HG03460 (cell line): Measurements from ENCODE around the gene ACP4.
"Not testable (repeated sequence)": the region's sequence is repeated elsewhere in the genome, so short reads cannot be mapped to it uniquely, and the experiment has no call there.

ENCODE experiments used
- ATAC-seq: cut with Tn5 transposase; IDR thresholded peaks from one replicate; pipeline ENCODE4 v1.9.1; 2021; ENCODE audit not compliant: unreplicated experiment

ACP4 gene

DNA sequence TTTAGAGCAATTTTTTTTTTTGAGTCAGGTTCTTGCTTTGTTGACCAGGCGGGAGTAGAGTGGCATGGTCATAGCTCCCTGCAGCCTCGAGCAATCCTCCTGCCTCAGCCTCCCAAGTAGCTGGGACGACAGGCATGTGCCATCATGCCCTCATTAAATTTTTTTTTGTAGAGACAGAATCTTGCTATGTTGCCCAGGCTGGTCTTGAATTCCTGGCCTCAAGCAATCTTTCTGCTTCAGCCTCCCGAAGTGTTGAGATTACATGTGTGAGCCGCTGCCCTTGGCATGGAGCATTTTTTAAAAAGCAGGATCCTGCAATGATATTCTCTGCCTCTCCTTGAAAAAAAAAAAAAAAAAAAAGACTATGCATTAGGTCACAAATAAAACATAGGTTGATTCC, 14.1 kb upstream of the ACP4 start:
- ATAC-seq = no peak

- no peak for ATAC-seq
These were observed 13.0 kb upstream of the ACP4 start for GRCh38 chr19:50777261-50777660.

GRCh38 chr19:50777830-50778303, 12.3 kb upstream of the ACP4 start:
- no peak for ATAC-seq

DNA sequence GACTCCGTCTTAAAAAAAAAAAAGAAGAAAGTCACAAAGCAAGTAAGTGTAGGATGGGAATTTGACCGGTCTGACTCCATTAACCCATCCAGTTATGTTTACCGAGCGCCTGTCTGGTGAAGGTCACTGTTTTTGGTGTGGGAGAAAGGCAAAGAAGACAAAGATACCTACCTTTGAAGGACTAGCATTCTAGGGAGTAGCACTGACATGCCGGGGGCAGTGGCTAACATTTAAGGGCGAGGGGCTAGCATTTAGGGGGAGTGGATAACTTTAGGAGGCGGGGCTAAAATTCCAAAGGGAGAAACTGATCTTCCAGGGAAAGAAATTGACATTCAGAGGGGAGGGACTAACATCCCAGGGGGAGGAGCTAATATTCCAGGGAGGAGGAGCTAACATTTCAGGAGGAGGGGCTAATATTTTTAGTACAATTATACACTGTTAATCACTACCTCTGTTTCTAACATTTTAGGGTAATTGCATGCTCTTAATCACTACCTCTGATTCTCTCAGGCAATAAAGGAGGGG, 11.2 kb upstream of the ACP4 start:
- no peak for ATAC-seq

DNA sequence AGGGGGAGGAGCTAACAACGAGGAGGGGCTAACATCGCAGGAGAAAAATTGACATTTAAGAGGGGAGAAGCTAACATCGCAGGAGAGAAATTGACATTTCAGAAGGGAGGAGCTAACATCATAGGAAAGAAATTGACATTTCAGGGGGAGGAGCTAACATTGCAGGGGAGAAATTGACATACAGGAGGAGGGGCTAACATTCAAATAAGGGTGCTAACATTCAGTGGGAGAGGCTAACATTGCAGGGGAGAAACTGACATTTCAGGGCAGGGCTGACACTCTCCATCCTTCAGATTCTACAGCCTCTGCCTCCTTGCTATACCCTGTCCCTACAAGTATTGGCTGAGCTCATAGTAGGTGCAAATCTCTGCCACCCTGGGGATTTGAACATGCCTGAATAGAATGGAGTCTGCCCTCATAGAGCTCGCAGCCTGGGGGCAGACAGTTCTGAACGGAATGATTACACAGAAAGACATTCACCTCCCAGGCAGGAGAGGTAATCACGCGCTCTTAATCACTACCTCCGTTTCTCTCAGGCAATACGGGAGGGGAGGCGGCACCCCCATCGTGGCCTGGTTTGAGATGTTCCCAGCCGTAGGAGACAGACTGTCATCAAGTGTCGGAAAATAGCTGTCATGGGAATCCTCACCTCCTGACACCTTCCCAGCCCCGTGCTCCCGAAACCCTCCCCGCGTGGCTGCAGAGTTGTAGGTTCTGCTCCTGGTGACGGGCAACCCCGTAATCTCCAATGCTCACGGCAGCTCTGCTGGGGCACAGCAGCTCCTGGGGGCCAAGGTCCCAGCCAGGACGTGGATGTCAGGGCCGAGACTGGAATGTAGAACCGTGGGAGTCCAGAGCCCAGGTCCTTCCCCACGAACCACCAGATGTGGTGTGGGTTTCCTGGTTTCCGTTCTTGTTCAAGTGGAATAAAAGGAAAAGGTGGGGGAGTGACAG, 10.4 kb upstream of the ACP4 start:
- no peak for ATAC-seq

DNA sequence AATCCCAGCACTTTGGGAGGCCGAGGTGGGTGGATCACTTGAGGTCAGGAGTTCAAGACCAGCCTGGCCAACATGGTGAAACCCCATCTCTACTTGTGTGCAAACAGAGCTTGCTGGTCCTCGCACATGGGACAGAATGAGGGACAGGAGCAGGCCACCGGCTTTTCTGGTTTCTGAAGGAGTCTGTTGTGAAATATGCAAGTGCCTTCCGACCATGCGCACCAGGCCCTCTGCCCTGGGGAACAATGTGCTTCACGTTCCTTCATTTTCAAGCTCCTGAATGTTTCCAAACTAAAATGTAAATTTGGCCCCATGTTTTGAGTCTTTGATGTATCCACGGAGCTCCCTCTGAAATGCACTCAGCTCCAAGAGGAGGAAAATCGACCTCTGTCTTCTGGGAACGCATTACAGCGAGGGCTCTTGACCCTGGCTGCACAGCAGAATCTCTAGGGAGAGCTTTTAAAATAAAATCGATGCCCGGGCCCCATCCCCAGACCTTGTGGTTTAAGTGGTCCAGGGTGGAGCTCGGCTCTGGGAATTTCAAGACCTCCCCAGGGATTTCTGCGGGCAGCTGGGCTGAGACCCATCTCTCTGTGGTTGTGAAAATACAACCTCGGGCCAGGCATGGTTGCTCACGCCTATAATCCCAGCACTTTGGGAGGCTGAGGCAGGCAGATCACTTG, 9.3 kb upstream of the ACP4 start:
- no peak for ATAC-seq

- ATAC-seq = not testable (repeated sequence)
These were observed 6.4 kb upstream of the ACP4 start for GRCh38 chr19:50783848-50784152.

GRCh38 chr19:50784710-50785109, 5.5 kb upstream of the ACP4 start:
- ATAC-seq = no peak

- no peak for ATAC-seq
These were observed 4.9 kb upstream of the ACP4 start for GRCh38 chr19:50785329-50785728.

DNA sequence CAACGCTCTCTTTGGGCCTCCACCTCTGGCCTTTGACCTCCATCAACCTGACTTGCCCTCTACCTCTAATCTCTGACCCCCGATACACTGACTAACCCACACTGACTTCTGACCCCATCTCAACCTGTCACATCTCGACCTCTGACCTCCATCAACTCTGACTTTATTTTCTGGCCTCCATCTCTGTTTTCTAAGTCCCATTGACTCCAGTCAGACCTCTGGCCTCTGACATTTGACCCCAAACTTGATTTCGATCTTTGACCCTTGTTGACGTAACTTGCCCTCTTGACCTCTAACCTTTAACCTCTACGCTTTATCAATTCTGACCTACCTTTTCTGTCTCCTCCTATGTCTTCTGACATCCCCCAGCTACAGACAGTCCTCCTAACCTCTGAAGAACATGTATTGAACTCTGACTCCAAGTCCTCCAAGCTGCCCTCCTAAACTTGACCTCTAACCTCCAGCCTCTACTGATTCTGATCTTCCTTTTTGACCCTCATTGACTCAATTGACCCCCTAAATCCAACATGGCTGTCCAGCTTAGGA, 780 bp downstream of the ACP4 start:
- ATAC-seq = no peak

DNA sequence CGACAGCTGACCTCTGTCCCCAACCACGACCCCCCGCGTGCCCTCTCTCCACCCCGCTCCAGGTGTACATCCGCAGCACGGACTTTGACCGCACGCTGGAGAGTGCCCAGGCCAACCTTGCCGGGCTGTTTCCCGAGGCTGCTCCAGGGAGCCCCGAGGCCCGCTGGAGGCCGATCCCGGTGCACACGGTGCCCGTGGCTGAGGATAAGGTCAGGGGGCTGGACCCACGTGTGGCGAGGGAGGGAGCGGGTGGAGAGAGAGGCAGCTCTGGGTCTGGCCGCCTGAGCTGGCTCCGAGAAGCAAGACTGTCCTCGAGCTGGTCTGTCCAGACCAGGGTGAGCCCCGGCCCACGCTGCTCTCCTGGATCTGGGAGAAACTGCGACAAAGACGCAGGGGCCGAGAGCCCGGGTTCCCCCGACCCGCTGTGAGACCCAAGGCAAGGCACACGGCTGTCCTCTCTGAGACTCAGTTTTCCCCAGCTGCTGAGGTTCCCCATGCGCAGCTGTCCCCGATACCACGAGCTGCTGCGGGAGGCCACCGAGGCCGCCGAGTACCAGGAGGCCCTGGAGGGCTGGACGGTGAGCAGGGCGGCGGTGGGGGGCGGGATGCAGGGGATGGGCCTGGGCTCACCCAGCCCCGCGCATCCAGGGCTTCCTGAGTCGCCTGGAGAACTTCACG, 1.5 kb downstream of the ACP4 start:
- no peak for ATAC-seq

DNA sequence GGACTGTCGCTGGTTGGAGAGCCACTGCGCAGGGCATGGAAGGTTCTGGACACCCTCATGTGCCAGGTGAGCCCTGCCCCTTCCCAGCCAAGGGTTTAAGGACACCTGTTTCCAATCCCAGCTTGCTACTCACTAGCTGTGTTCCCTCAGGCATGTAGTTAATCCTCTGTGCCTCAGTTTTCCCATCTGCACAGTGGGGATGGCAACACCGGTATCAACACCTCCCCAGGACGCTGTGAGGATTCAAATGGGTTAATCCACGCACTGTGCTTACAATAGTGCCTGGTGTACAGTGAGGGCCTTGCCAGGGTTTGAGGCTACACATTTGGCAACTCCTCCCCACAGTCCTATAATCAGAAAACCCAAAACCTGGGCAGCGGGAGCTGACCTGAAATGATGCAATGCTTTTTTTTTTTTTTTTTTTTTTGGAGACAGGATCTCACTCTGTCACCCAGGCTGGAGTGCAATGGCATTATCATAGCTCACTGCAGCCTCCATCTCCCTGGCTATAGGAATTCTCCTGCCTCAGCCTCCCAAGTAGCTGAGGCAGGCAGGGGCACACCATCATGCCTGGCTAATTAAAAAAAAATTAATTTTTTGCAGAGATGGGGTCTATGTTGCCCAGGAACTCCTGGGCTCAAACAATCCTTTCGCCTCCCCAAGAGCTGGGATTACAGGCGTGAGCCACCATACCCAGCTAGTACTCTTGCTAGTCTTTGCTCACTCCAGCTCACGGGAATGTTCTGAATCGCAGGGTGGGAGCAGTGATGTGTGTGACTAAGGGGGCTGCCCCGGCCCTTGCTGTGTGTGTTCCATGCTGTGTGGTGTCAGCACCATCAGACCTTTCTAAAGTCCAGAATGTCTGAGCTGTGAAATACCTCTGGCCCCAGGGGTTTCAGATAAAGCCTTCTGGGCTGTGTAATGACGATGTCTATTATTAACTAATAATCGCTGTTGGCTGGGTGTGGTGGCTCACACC, 2.3 kb downstream of the ACP4 start:
- no peak for ATAC-seq

DNA sequence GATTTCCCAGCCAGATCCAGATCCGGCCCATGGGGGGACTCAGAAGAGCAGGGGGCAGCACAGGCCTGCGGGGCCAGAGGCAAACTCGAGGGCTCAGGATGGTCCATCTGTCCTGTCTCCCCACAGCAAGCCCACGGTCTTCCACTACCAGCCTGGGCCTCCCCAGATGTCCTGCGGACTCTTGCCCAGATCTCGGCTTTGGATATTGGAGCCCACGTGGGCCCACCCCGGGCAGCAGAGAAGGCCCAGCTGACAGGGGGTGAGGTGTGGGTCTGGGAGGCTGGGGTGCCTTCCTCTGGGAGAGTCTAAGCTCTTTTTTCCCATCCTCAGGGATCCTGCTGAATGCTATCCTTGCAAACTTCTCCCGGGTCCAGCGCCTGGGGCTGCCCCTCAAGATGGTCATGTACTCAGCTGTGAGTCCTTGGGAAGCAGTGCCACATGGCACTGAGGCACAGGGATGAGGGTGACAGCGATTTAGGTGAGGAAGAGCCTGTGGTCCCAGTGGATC, 3.4 kb downstream of the ACP4 start:
- no peak for ATAC-seq

DNA sequence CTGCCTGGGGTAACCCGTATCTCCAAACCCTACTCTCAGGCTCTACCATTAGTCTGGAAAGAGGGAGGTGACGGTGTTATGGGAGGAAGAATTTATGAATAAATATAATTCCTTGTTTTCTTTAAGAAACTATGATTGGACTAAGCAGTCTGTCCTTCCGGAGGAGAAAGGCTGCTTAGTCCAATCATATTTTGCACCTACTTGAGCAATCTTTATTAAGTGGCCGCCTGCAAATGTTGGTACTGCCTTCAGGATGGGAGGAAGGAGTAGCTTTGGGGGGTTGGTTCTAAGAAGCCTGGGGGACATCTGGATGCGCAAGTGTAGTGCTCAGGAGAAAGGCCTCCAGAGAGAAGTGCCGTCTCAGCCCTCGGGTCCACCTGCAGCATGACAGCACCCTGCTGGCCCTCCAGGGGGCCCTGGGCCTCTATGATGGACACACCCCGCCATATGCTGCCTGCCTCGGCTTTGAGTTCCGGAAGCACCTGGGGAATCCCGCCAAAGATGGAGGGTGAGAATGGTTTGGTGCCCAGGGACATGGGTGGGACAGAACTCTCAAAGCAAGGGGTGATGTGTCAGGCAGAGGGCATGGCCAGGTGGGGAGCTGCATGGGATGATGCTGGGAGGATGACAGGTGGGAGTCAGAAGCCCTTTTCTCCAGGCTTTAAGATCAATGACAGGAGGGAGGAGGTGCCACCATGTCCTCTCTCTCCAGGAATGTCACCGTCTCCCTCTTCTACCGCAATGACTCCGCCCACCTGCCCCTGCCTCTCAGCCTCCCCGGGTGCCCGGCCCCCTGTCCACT, 4.1 kb downstream of the ACP4 start:
- ATAC-seq = no peak

DNA sequence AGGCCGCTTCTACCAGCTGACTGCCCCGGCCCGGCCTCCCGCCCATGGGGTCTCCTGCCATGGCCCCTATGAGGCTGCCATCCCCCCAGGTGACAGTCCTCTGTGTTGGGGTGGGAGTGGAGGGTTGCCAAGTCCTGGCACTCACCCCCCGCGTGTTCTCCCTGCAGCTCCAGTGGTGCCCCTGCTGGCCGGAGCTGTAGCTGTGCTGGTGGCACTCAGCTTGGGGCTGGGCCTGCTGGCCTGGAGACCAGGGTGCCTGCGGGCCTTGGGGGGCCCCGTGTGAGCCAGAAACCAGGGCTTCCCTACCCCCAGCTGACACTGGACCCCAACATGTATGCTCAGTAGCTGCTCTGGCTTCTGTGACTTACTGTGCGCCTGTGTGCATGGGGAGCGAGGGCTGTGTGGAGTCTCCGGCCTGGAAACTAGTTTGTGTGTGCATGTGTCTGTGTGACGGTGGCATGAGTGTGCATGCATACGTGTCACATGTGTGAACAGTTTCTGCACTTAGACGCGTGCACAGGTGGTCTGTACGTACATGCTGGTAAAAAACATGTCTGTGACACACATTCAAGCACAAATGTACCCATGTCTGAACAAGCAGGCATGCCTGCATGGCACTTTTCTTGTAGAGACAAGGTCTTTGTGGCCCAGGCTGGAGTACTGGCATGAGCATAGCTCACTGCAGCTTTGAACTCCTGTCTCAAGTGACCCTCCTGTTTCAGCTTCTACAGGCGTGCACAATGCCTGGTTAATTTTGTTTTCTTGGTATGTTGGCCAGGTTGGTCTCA, 4.9 kb downstream of the ACP4 start:
- no peak for ATAC-seq

DNA sequence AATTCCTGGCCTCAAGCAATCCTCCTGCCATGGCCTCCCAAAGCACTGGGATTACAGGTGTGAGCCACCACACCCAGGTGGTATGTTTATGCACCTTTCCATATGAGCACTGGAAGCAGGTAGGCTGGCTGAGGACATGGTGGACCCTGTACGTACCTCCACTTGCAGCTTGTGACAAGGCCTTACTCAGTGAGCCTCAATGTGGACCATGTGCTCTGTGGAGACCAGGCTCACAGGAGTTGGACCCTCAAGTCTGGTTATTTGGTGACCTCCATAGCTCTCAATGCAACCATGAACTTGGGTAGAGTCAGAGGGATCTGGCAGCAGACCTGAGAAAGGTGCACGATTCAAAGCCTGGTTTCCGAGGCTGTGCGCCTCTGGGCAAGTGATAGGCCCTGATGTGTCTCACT, 5.5 kb downstream of the ACP4 start:
- no peak for ATAC-seq

- no peak for ATAC-seq
These were observed 6.0 kb downstream of the ACP4 start for GRCh38 chr19:50796128-50796633.
